Vagina (tissue), 2 donors: ENCODE results near the gene ALK.

Experiments used
- CTCF ChIP-seq, 3 experiments: fragments of 450-650 bp in 2 of 3; fragments of 200-600 bp in 1 of 3; sonication (generic) in 1 of 3; IDR thresholded peaks; one replicate each; pipeline ENCODE4 v1.5.1; 2017 to 2019; ENCODE audit warnings: antibody characterized with exemption in 3 of 3, mild to moderate bottlenecking in 2 of 3, moderate library complexity in 2 of 3
- POLR2A ChIP-seq, 2 donors: fragments of 450-650 bp; IDR thresholded peaks; one replicate each; pipeline ENCODE4 v1.6.1; 2017; ENCODE audit warnings: antibody characterized with exemption in 2 of 2, mild to moderate bottlenecking in 2 of 2, moderate library complexity in 2 of 2
- POLR2AphosphoS5 ChIP-seq, 2 donors: sonication (generic); formaldehyde crosslinking; IDR thresholded peaks; one replicate each; pipeline ENCODE4 v1.9.0; 2017; ENCODE audit warnings: antibody characterized with exemption in 2 of 2, mild to moderate bottlenecking in 2 of 2, low read depth in 1 of 2; ENCODE audit not compliant: insufficient read depth in 1 of 2

GRCh38 chr2:29420464-29420863 is 500.9 kb downstream of the ALK start:
- TF ChIP-seq POLR2A (IDR thresholded peaks at IDR 0.05): no peak
- TF ChIP-seq CTCF (IDR thresholded peaks at IDR 0.05): no peak
- no peak for TF ChIP-seq POLR2AphosphoS5 (IDR thresholded peaks at IDR 0.05; ENCODE audit: insufficient read depth in 1 of 2, low read depth in 1 of 2)
